HG02571 (cell line): Measurements from ENCODE around the gene CCDC47.
"Not testable (repeated sequence)": the region's sequence is repeated elsewhere in the genome, so short reads cannot be mapped to it uniquely, and the experiment has no call there.

Source experiments
- ATAC-seq: cut with Tn5 transposase; IDR thresholded peaks from one replicate; pipeline ENCODE4 v1.9.1; 2021; ENCODE audit warnings: mild to moderate bottlenecking, moderate library complexity; ENCODE audit not compliant: unreplicated experiment

CCDC47 gene

GRCh38 chr17:63773272-63774140, at the start of gene CCDC47:
TSS of gene CCDC47 (minus strand) at chr17:63773597. CDS start at chr17:63766175, 7,422 bp downstream.
- ATAC-seq = peak; percentile 81

GRCh38 chr17:63822537-63822936, 49.1 kb upstream of the CCDC47 start:
- ATAC-seq = no peak

GRCh38 chr17:63821804-63822203, 48.4 kb upstream of the CCDC47 start:
- ATAC-seq = no peak

GRCh38 chr17:63820963-63821561, 47.7 kb upstream of the CCDC47 start:
- no peak for ATAC-seq

- no peak for ATAC-seq
Measured at GRCh38 chr17:63819585-63820537, 46.5 kb upstream of the CCDC47 start.

- no peak for ATAC-seq
Measured at GRCh38 chr17:63819131-63819530, 45.7 kb upstream of the CCDC47 start.

GRCh38 chr17:63817736-63818385, 44.5 kb upstream of the CCDC47 start:
- ATAC-seq = no peak

GRCh38 chr17:63816669-63817068, 43.3 kb upstream of the CCDC47 start:
- no peak for ATAC-seq

GRCh38 chr17:63816123-63816522, 42.7 kb upstream of the CCDC47 start:
- no peak for ATAC-seq

- ATAC-seq = no peak
Measured at GRCh38 chr17:63809970-63810369, 36.6 kb upstream of the CCDC47 start.

- ATAC-seq = no peak
Measured at GRCh38 chr17:63805591-63805990, 32.2 kb upstream of the CCDC47 start.

- ATAC-seq = no peak
Measured at GRCh38 chr17:63804328-63804727, 30.9 kb upstream of the CCDC47 start.

GRCh38 chr17:63800783-63801182, 27.4 kb upstream of the CCDC47 start:
- ATAC-seq = no peak

- ATAC-seq = no peak
Measured at GRCh38 chr17:63798572-63799106, 25.2 kb upstream of the CCDC47 start.

- ATAC-seq = not testable (repeated sequence)
Measured at GRCh38 chr17:63796375-63796774, 23.0 kb upstream of the CCDC47 start.

GRCh38 chr17:63792055-63792729, 18.8 kb upstream of the CCDC47 start:
- no peak for ATAC-seq

GRCh38 chr17:63790057-63790456, 16.7 kb upstream of the CCDC47 start:
- no peak for ATAC-seq

- no peak for ATAC-seq
Measured at GRCh38 chr17:63786971-63787711, 13.7 kb upstream of the CCDC47 start.

- no peak for ATAC-seq
Measured at GRCh38 chr17:63786117-63786516, 12.7 kb upstream of the CCDC47 start.
